Type B pancreatic cell (in vitro differentiated cells): ENCODE data around the gene BCL7A. TPM values are rescaled to one million over a fixed set of nuclear protein-coding genes. Genes with fewer than 3 reads are reported as not detected.

Experiments
- DNase-seq: peaks from one replicate; pipeline ENCODE4 v3.0.0; 2021; ENCODE audit warnings: mixed read lengths; ENCODE audit not compliant: unreplicated experiment; ENCODE audit errors: extremely low spot score
- H3K27ac Mint-ChIP-seq: 2 replicates; pipeline ENCODE4 v1.8.0; 2021; ENCODE audit warnings: mild to moderate bottlenecking, mixed read lengths
- H3K27me3 Mint-ChIP-seq: 2 replicates; pipeline ENCODE4 v1.8.0; 2021; ENCODE audit warnings: mixed read lengths
- H3K36me3 Mint-ChIP-seq: 2 replicates; pipeline ENCODE4 v1.8.0; 2021; ENCODE audit warnings: mixed read lengths
- H3K4me1 Mint-ChIP-seq: one replicate; pipeline ENCODE4 v1.8.0; 2021; ENCODE audit warnings: mixed read lengths; ENCODE audit not compliant: unreplicated experiment
- H3K4me3 Mint-ChIP-seq: 2 replicates; pipeline ENCODE4 v1.8.0; 2021; ENCODE audit warnings: mild to moderate bottlenecking, mixed read lengths
- H3K9me3 Mint-ChIP-seq: 2 replicates; pipeline ENCODE4 v1.8.0; 2021; ENCODE audit warnings: mixed read lengths
- CTCF ChIP-seq: fragments of 200-600 bp; sonication (generic); conservative IDR thresholded peaks from 2 replicates; pipeline ENCODE4 v1.5.0; 2021; ENCODE audit warnings: antibody characterized with exemption, mild to moderate bottlenecking
- total RNA-seq: library from RNA; stranded (reverse); gene quantifications from 2 replicates; pipeline ENCODE4 v1.2.1, GENCODE V29; 2021; ENCODE audit warnings: low replicate concordance

Gene BCL7A
- total RNA-seq, 1 donor from 2014 or later: 30.9 TPM

- no peak for TF ChIP-seq CTCF
- Mint-ChIP-seq H3K27ac (peak overlapping the region; percentile 90), H3K36me3 (peaks cover 14% of the 10 kb centered on the region), H3K27me3 (no peaks in the 10 kb centered on the region), H3K4me3 (peak overlapping the region; percentile 74), H3K4me1 (peaks cover 31% of the 10 kb centered on the region), H3K9me3 (no peaks in the 10 kb centered on the region)
- no peak for DNase-seq
These were observed 41.4 kb downstream of the BCL7A start for GRCh38 chr12:122062832-122063693.

GRCh38 chr12:122063694-122064024 lies 42.0 kb downstream of the BCL7A start:
- H3K4me3 Mint-ChIP-seq: peak overlapping the region; percentile 74

GRCh38 chr12:122064025-122064777 lies 42.5 kb downstream of the BCL7A start:
- Mint-ChIP-seq H3K36me3 (peaks cover 9% of the 10 kb centered on the region), H3K27me3 (no peaks in the 10 kb centered on the region), H3K9me3 (no peaks in the 10 kb centered on the region), H3K4me3 (peak overlapping the region; percentile 74), H3K4me1 (peaks cover 36% of the 10 kb centered on the region), H3K27ac (peak overlapping the region; percentile 90)
- TF ChIP-seq CTCF: peak; percentile 66
- no peak for DNase-seq

More at GRCh38 chr12:122063694-122064024, 42.0 kb downstream of the BCL7A start:
- no peak for TF ChIP-seq CTCF
- Mint-ChIP-seq H3K9me3 (no peaks in the 10 kb centered on the region), H3K27ac (peak overlapping the region; percentile 90), H3K36me3 (peaks cover 13% of the 10 kb centered on the region), H3K27me3 (no peaks in the 10 kb centered on the region), H3K4me1 (peaks cover 36% of the 10 kb centered on the region)
- no peak for DNase-seq

- H3K9me3 Mint-ChIP-seq: no peaks in the 10 kb centered on the region
- H3K27ac Mint-ChIP-seq: peak overlapping the region; percentile 69
- no peaks in the 10 kb centered on the region for H3K27me3 Mint-ChIP-seq
- TF ChIP-seq CTCF: no peak
- peaks cover 9% of the 10 kb centered on the region for H3K36me3 Mint-ChIP-seq
- DNase-seq: no peak
- peak overlapping the region; percentile 66 for H3K4me3 Mint-ChIP-seq
- H3K4me1 Mint-ChIP-seq: peaks cover 36% of the 10 kb centered on the region
These were observed 43.3 kb downstream of the BCL7A start for GRCh38 chr12:122064780-122065588.

- H3K4me1 Mint-ChIP-seq: peaks cover 44% of the 10 kb centered on the region
- H3K4me3 Mint-ChIP-seq: no peak overlapping the region
- H3K9me3 Mint-ChIP-seq: no peaks in the 10 kb centered on the region
- no peak for DNase-seq
- peaks cover 9% of the 10 kb centered on the region for H3K36me3 Mint-ChIP-seq
- TF ChIP-seq CTCF: no peak
- no peak overlapping the region for H3K27ac Mint-ChIP-seq
- no peaks in the 10 kb centered on the region for H3K27me3 Mint-ChIP-seq
These were observed 45.9 kb downstream of the BCL7A start for GRCh38 chr12:122067548-122067947.
